ENCODE measurements around the gene NFAT5. TPM values are rescaled to one million over a fixed set of nuclear protein-coding genes. Genes with fewer than 3 reads are reported as not detected.

NFAT5 gene
- polyA plus RNA-seq, 4 donors: 0.89 to 24.7 (median 3.3) TPM

DNA sequence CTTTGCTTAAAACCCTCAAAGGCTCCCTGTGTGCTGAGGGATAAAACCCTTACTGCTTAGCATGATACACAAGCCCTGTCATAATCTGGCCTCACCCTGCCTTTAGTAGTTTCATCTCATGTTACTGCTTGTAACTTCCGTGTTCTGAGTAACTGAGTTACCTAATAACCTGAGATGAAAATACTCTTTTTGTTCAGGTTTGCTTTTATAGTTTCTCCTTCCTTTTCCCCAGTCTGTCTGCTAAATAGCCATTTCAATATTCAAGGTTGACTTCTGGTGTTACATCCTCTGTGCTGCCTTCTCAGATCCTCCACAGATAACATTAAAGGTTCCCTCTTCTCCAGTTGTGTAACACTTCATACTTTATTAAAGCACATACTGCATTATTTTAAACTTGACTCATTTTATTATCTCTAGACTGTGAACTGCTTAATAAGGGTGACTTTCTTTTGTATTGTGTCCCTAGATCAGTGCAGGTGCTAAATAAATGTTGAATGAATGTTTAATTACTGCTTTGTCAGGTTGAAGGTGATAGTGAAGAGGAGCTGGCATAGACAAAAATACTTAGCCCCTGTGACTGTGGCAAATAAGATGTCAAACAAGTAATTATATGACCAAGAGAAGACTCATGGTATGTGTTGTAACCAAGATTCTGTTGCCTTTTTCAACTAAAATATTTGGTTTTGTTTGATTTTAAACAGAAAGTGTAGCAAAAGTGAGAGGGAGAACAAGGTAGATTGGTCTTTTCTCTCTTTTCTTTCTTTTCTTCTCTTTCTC is 47.8 kb downstream of the NFAT5 start:
- FAIRE-seq (no peak), DNase-seq (peak; percentile 77 to 78)
- Histone ChIP-seq H3K36me3 (ENCODE audit: control insufficient read depth in 3 of 3, insufficient read depth in 2 of 3, low read depth in 1 of 3, low read length in 3 of 3) (peaks cover 0 to 12% (median 0%) of the 10 kb centered on the region in 3 donors), H3K27ac (ENCODE audit: low read depth in 1 of 3, low read length in 2 of 3) (peak overlapping the region; percentile 76 to 86 (median 78)), H3K4me3 (ENCODE audit: low read depth in 1 of 3, low read length in 3 of 3) (no peak overlapping the region), H3K4me1 (ENCODE audit: control insufficient read depth in 3 of 3, insufficient read depth in 2 of 3, low read depth in 1 of 3, low read length in 2 of 3) (peaks cover 0 to 19% (median 18%) of the 10 kb centered on the region in 3 donors), H3K9me3 (ENCODE audit: control insufficient read depth in 2 of 2, insufficient read depth in 1 of 2, low read depth in 1 of 2, low read length in 1 of 2) (no peaks in the 10 kb centered on the region), H3K27me3 (ENCODE audit: control insufficient read depth in 3 of 3, insufficient read depth in 3 of 3, low read length in 3 of 3) (no peaks in the 10 kb centered on the region)
- 3 to 52% (median 20%) methylated on average over 1 of the region's 1 CpG for WGBS, 3 donors

GRCh38 chr16:69615528-69615927 is 49.8 kb downstream of the NFAT5 start:
- 94 to 100% (median 95%) methylated on average over 2 of the region's 2 CpGs for WGBS, 3 donors
- peaks cover 0 to 19% (median 18%) of the 10 kb centered on the region in 3 donors for H3K4me1 ChIP-seq (ENCODE audit: control insufficient read depth in 3 of 3, insufficient read depth in 2 of 3, low read depth in 1 of 3, low read length in 2 of 3)

DNA sequence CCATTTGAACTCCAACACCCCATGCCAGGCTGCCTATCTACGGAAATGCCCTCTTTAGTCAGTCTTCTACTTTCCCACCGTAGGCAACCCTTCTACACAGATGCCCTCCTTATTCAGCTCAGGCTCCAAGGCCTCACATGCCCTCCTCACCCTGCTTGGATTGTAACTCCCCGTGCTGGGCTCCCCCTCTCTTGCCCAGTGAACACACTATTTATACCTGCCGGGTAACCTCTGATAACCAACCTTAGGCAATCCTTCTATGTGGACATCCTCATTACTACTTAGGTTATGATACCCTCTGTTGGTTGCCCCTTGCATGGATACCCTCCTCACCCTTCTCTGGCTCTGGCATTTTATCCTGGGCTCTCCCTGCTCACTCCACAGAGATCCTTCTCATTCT is 50.3 kb downstream of the NFAT5 start:
- WGBS, 3 donors: 92 to 98% (median 93%) methylated on average over 4 of the region's 4 CpGs
- FAIRE-seq: no peak
- H3K4me1 ChIP-seq (ENCODE audit: control insufficient read depth in 3 of 3, insufficient read depth in 2 of 3, low read depth in 1 of 3, low read length in 2 of 3): peaks cover 0 to 19% (median 18%) of the 10 kb centered on the region in 3 donors

More at GRCh38 chr16:69615528-69615927, 49.8 kb downstream of the NFAT5 start:
- H3K27me3 ChIP-seq (ENCODE audit: control insufficient read depth in 3 of 3, insufficient read depth in 3 of 3, low read length in 3 of 3): no peaks in the 10 kb centered on the region
- DNase-seq: no peak
- H3K27ac ChIP-seq (ENCODE audit: low read depth in 1 of 3, low read length in 2 of 3): no peak overlapping the region
- no peak overlapping the region for H3K4me3 ChIP-seq (ENCODE audit: low read depth in 1 of 3, low read length in 3 of 3)
- peaks cover 0 to 11% (median 0%) of the 10 kb centered on the region in 3 donors for H3K36me3 ChIP-seq (ENCODE audit: control insufficient read depth in 3 of 3, insufficient read depth in 2 of 3, low read depth in 1 of 3, low read length in 3 of 3)
- H3K9me3 ChIP-seq (ENCODE audit: control insufficient read depth in 2 of 2, insufficient read depth in 1 of 2, low read depth in 1 of 2, low read length in 1 of 2): no peaks in the 10 kb centered on the region
- no peak for FAIRE-seq

DNA sequence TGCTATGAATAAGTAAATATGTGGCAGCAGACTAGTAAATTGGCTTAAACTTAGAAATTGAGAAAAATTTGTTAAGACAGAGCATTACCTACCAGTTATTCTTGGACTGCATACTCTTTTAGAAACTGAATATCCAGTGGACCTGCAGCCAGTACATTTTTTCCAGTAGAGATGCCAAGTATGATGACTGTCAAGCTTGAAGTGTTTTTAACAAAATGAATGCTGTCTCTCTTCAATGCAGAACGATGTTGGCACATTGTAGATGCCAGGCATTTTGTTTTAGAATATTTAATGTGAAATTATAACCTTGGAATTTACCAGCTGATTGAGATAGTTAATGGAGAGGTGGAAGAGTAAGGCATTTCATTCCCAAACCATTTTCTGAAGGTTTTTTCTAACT is 52.5 kb downstream of the NFAT5 start:
- no peak overlapping the region for H3K27ac ChIP-seq (ENCODE audit: low read depth in 1 of 3, low read length in 2 of 3)
- no peak for FAIRE-seq

More for the DNA sequence above, 50.3 kb downstream of the NFAT5 start:
- Histone ChIP-seq H3K27ac (ENCODE audit: low read depth in 1 of 3, low read length in 2 of 3) (no peak overlapping the region), H3K27me3 (ENCODE audit: control insufficient read depth in 3 of 3, insufficient read depth in 3 of 3, low read length in 3 of 3) (no peaks in the 10 kb centered on the region), H3K9me3 (ENCODE audit: control insufficient read depth in 2 of 2, insufficient read depth in 1 of 2, low read depth in 1 of 2, low read length in 1 of 2) (no peaks in the 10 kb centered on the region), H3K4me3 (ENCODE audit: low read depth in 1 of 3, low read length in 3 of 3) (no peak overlapping the region), H3K36me3 (ENCODE audit: control insufficient read depth in 3 of 3, insufficient read depth in 2 of 3, low read depth in 1 of 3, low read length in 3 of 3) (peaks cover 0 to 11% (median 0%) of the 10 kb centered on the region in 3 donors)
- no peak for DNase-seq

GRCh38 chr16:69618721-69619120 is 53.0 kb downstream of the NFAT5 start:
- DNase-seq: no peak
- WGBS, 3 donors: 51 to 66% (median 58%) methylated on average over 3 of the region's 3 CpGs
- Histone ChIP-seq H3K4me3 (ENCODE audit: low read depth in 1 of 3, low read length in 3 of 3) (no peak overlapping the region), H3K27ac (ENCODE audit: low read depth in 1 of 3, low read length in 2 of 3) (no peak overlapping the region), H3K4me1 (ENCODE audit: control insufficient read depth in 3 of 3, insufficient read depth in 2 of 3, low read depth in 1 of 3, low read length in 2 of 3) (peaks cover 0 to 5% (median 5%) of the 10 kb centered on the region in 3 donors), H3K36me3 (ENCODE audit: control insufficient read depth in 3 of 3, insufficient read depth in 2 of 3, low read depth in 1 of 3, low read length in 3 of 3) (peaks cover 0 to 14% (median 0%) of the 10 kb centered on the region in 3 donors), H3K27me3 (ENCODE audit: control insufficient read depth in 3 of 3, insufficient read depth in 3 of 3, low read length in 3 of 3) (no peaks in the 10 kb centered on the region), H3K9me3 (ENCODE audit: control insufficient read depth in 2 of 2, insufficient read depth in 1 of 2, low read depth in 1 of 2, low read length in 1 of 2) (no peaks in the 10 kb centered on the region)
- no peak for FAIRE-seq

More for the DNA sequence above, 52.5 kb downstream of the NFAT5 start:
- H3K27me3 ChIP-seq (ENCODE audit: control insufficient read depth in 3 of 3, insufficient read depth in 3 of 3, low read length in 3 of 3): no peaks in the 10 kb centered on the region
- 49 to 74% (median 54%) methylated on average over 1 of the region's 1 CpG for WGBS, 3 donors
- H3K9me3 ChIP-seq (ENCODE audit: control insufficient read depth in 2 of 2, insufficient read depth in 1 of 2, low read depth in 1 of 2, low read length in 1 of 2): no peaks in the 10 kb centered on the region
- H3K36me3 ChIP-seq (ENCODE audit: control insufficient read depth in 3 of 3, insufficient read depth in 2 of 3, low read depth in 1 of 3, low read length in 3 of 3): peaks cover 0 to 14% (median 0%) of the 10 kb centered on the region in 3 donors
- DNase-seq: no peak
- no peak overlapping the region for H3K4me3 ChIP-seq (ENCODE audit: low read depth in 1 of 3, low read length in 3 of 3)
- H3K4me1 ChIP-seq (ENCODE audit: control insufficient read depth in 3 of 3, insufficient read depth in 2 of 3, low read depth in 1 of 3, low read length in 2 of 3): peaks cover 0 to 9% (median 9%) of the 10 kb centered on the region in 3 donors

DNA sequence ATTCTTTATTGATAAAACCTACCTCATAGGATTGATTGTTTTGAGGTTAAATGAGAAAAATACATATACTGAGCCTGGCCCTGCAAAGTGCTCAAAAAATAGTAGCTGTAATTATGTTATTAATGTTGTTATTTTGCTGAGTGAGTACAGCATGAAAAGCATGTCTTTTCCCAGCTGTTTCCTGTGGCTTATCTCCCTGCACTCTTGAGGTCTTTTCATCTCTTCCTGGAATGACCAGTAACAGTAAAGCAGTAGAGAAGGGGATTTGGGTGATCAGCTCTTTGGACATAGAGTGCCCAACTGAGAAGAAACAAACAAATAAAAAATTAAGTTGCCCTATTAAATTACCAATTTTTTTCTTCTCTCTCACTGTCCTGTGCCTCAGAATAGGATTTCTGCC is 53.7 kb downstream of the NFAT5 start:
- peaks cover 0 to 16% (median 0%) of the 10 kb centered on the region in 3 donors for H3K36me3 ChIP-seq (ENCODE audit: control insufficient read depth in 3 of 3, insufficient read depth in 2 of 3, low read depth in 1 of 3, low read length in 3 of 3)
- H3K27ac ChIP-seq (ENCODE audit: low read depth in 1 of 3, low read length in 2 of 3): no peak overlapping the region
- H3K27me3 ChIP-seq (ENCODE audit: control insufficient read depth in 3 of 3, insufficient read depth in 3 of 3, low read length in 3 of 3): no peaks in the 10 kb centered on the region
- DNase-seq (no peak), FAIRE-seq (no peak)
- no peak overlapping the region for H3K4me3 ChIP-seq (ENCODE audit: low read depth in 1 of 3, low read length in 3 of 3)
- H3K9me3 ChIP-seq (ENCODE audit: control insufficient read depth in 2 of 2, insufficient read depth in 1 of 2, low read depth in 1 of 2, low read length in 1 of 2): no peaks in the 10 kb centered on the region
- no peaks in the 10 kb centered on the region for H3K4me1 ChIP-seq (ENCODE audit: control insufficient read depth in 3 of 3, insufficient read depth in 2 of 3, low read depth in 1 of 3, low read length in 2 of 3)

- Histone ChIP-seq H3K9me3 (ENCODE audit: control insufficient read depth in 2 of 2, insufficient read depth in 1 of 2, low read depth in 1 of 2, low read length in 1 of 2) (no peaks in the 10 kb centered on the region), H3K4me3 (ENCODE audit: low read depth in 1 of 3, low read length in 3 of 3) (no peak overlapping the region), H3K27ac (ENCODE audit: low read depth in 1 of 3, low read length in 2 of 3) (no peak overlapping the region), H3K36me3 (ENCODE audit: control insufficient read depth in 3 of 3, insufficient read depth in 2 of 3, low read depth in 1 of 3, low read length in 3 of 3) (peaks cover 0 to 16% (median 0%) of the 10 kb centered on the region in 3 donors), H3K27me3 (ENCODE audit: control insufficient read depth in 3 of 3, insufficient read depth in 3 of 3, low read length in 3 of 3) (no peaks in the 10 kb centered on the region), H3K4me1 (ENCODE audit: control insufficient read depth in 3 of 3, insufficient read depth in 2 of 3, low read depth in 1 of 3, low read length in 2 of 3) (no peaks in the 10 kb centered on the region)
- no peak for DNase-seq
- no peak for FAIRE-seq
- WGBS, 3 donors: 67 to 80% (median 74%) methylated on average over 1 of the region's 1 CpG
Observed at GRCh38 chr16:69620573-69620972, 54.8 kb downstream of the NFAT5 start.

DNA sequence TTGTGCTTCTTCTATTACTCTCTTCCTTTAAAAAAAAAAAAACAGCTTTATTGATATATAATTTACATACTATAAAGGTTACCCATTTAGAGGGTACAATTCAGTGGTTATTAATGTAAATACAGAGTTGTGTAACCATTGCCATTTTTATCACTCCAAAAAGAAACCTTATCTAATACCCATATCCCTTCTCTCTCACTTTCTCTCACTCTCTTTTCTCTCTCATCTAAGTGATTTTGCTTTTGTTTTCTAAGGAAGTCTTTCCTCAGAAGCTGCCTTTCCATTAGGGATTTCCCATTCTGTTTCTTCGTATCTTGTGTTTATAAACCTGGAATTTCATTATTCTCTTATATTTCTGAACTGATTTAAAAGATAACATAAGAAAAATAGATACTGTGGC is 55.5 kb downstream of the NFAT5 start:
- no peak overlapping the region for H3K4me3 ChIP-seq (ENCODE audit: low read depth in 1 of 3, low read length in 3 of 3)
- peaks cover 0 to 10% (median 0%) of the 10 kb centered on the region in 3 donors for H3K36me3 ChIP-seq (ENCODE audit: control insufficient read depth in 3 of 3, insufficient read depth in 2 of 3, low read depth in 1 of 3, low read length in 3 of 3)
- 81 to 91% (median 88%) methylated on average over 1 of the region's 1 CpG for WGBS, 3 donors
- H3K27ac ChIP-seq (ENCODE audit: low read depth in 1 of 3, low read length in 2 of 3): no peak overlapping the region
- no peaks in the 10 kb centered on the region for H3K4me1 ChIP-seq (ENCODE audit: control insufficient read depth in 3 of 3, insufficient read depth in 2 of 3, low read depth in 1 of 3, low read length in 2 of 3)
- H3K9me3 ChIP-seq (ENCODE audit: control insufficient read depth in 2 of 2, insufficient read depth in 1 of 2, low read depth in 1 of 2, low read length in 1 of 2): no peaks in the 10 kb centered on the region
- no peak for DNase-seq
- no peaks in the 10 kb centered on the region for H3K27me3 ChIP-seq (ENCODE audit: control insufficient read depth in 3 of 3, insufficient read depth in 3 of 3, low read length in 3 of 3)
- FAIRE-seq: no peak
